Islet of Langerhans (tissue), 1 donor: ENCODE results near the gene SAAL1.

ENCODE experiments used
- FAIRE-seq: peaks from one replicate; lab custom pipeline; 2011; peaks lifted over from hg19 to GRCh38; lab: Jason Lieb, UNC

The SAAL1 gene

GRCh38 chr11:18081551-18081950, 24.3 kb downstream of the SAAL1 start:
- no peak for FAIRE-seq

GRCh38 chr11:18080451-18080850, 25.4 kb downstream of the SAAL1 start:
- no peak for FAIRE-seq

- no peak for FAIRE-seq
These were observed 27.0 kb downstream of the SAAL1 start for GRCh38 chr11:18078909-18079308.

- no peak for FAIRE-seq
These were observed 30.4 kb downstream of the SAAL1 start for GRCh38 chr11:18075444-18075843.

GRCh38 chr11:18071098-18071705, 34.7 kb downstream of the SAAL1 start:
- FAIRE-seq, result peak; percentile 93

GRCh38 chr11:18067372-18067771, 38.5 kb downstream of the SAAL1 start:
- FAIRE-seq, result no peak

- no peak for FAIRE-seq
These were observed 39.3 kb downstream of the SAAL1 start for GRCh38 chr11:18066626-18067025.

- peak; percentile 76 for FAIRE-seq
These were observed 40.3 kb downstream of the SAAL1 start for GRCh38 chr11:18065572-18065971.

- FAIRE-seq, result peak; percentile 100
These were observed 41.3 kb downstream of the SAAL1 start for GRCh38 chr11:18064450-18065054.

GRCh38 chr11:18063862-18064434, 41.9 kb downstream of the SAAL1 start:
- peak; percentile 90 for FAIRE-seq

GRCh38 chr11:18063125-18063524, 42.8 kb downstream of the SAAL1 start:
- no peak for FAIRE-seq

GRCh38 chr11:18061351-18061750, 44.5 kb downstream of the SAAL1 start:
- FAIRE-seq, result no peak

GRCh38 chr11:18056561-18057181, 49.2 kb downstream of the SAAL1 start:
- no peak for FAIRE-seq

GRCh38 chr11:18054511-18055103, 51.3 kb downstream of the SAAL1 start:
- FAIRE-seq, result no peak

- no peak for FAIRE-seq
These were observed 55.0 kb downstream of the SAAL1 start for GRCh38 chr11:18050848-18051247.

- no peak for FAIRE-seq
These were observed 59.6 kb downstream of the SAAL1 start, which contains the start of gene TPH1 for GRCh38 chr11:18046116-18046777. Gene TPH1 (minus strand): TSS chr11:18046269. CDS start chr11:18040762, 5,507 bp downstream.

GRCh38 chr11:18036456-18036855, 69.4 kb downstream of the SAAL1 start:
- no peak for FAIRE-seq
